Fibroblast of pulmonary artery (primary cell): ENCODE results near the gene SLC6A16.

Experiments
- DNase-seq: peaks from one replicate; pipeline ENCODE4 v3.0.0-alpha.2; 2010; ENCODE audit warnings: low read depth
- H3K4me3 ChIP-seq: replicated peaks from 2 replicates; pipeline ENCODE4 v1.5.1; 2011; ENCODE audit warnings: low read depth, mild to moderate bottlenecking, control low read depth, low read length, moderate library complexity
- CTCF ChIP-seq: IDR thresholded peaks from 2 replicates; pipeline ENCODE4 v1.5.1; 2011; ENCODE audit warnings: mild to moderate bottlenecking, control low read depth, low read length, inconsistent platforms; ENCODE audit errors: missing control alignments

SLC6A16 gene

GRCh38 chr19:49344505-49345423 lies 19.8 kb upstream of the SLC6A16 start:
- no peak overlapping the region for H3K4me3 ChIP-seq
- no peak for DNase-seq
- no peak for TF ChIP-seq CTCF

DNA sequence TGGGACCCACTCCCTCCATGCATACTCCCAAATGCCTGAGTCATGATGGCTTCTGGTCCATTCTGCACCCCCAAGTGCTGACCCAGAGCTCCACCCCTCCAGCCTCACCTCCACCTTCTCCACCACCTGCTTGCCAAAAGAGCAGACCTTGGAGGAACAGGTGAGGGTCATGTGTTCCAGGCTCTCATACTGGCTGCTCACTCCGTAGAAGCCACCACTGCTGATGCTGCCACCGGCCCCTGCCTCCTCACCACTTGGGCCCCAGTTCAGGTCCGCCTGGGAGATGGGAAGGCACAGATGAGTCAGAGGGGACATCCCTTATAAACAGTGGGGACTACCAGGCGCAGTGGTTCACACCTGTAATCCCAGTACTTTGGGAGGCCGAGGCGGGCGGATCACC lies 18.1 kb upstream of the SLC6A16 start:
- no peak for TF ChIP-seq CTCF
- no peak overlapping the region for H3K4me3 ChIP-seq
- no peak for DNase-seq

- DNase-seq = no peak
- no peak for TF ChIP-seq CTCF
Measured at GRCh38 chr19:49342291-49342721, 17.3 kb upstream of the SLC6A16 start.

DNA sequence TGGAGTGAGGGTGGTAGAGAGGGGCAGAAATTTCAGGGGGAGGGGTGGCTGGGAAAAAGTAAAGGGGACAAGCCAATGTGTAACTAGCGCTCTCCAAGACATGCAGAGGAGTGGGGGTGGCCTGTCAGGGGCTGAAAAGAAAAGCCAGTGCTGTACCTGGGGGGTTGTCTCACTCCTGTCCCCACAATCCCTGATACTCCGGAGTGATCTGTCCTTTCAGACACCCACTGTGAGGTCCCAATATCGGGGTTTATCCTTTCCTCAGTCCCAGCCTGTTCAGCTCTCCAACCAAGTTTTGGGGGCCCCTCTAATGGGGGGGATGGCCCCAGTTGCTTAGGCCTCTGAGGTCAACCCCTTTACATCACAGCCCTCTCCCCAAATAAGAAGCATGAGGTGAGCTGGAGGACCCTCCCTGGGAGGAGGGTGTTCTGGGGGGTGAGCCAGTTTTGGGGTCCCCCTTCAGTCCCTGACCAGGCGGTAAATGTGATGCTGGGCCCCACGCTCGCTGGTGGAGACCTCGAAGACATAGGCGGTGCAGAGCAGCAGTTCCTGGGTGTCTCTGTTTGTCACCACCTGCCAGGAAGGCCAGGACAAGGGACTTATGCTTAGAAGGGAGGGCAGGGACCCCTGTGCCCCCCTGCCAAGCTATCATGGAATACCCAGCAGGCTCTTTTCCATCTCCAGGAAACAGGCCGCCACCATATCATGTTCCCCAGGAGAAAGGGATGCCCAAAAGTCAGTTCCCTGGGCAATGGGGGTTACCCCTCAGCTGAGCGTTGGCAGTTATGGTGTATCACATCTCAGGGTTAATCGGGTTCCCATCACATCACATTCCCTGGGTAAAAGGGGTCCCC lies 16.1 kb upstream of the SLC6A16 start:
- DNase-seq = no peak
- no peak for TF ChIP-seq CTCF
- H3K4me3 ChIP-seq = no peak overlapping the region

More at GRCh38 chr19:49342291-49342721, 17.3 kb upstream of the SLC6A16 start:
- no peak overlapping the region for H3K4me3 ChIP-seq

- no peak for TF ChIP-seq CTCF
- no peak overlapping the region for H3K4me3 ChIP-seq
- DNase-seq = no peak
Measured at GRCh38 chr19:49340069-49340864, 15.3 kb upstream of the SLC6A16 start.

DNA sequence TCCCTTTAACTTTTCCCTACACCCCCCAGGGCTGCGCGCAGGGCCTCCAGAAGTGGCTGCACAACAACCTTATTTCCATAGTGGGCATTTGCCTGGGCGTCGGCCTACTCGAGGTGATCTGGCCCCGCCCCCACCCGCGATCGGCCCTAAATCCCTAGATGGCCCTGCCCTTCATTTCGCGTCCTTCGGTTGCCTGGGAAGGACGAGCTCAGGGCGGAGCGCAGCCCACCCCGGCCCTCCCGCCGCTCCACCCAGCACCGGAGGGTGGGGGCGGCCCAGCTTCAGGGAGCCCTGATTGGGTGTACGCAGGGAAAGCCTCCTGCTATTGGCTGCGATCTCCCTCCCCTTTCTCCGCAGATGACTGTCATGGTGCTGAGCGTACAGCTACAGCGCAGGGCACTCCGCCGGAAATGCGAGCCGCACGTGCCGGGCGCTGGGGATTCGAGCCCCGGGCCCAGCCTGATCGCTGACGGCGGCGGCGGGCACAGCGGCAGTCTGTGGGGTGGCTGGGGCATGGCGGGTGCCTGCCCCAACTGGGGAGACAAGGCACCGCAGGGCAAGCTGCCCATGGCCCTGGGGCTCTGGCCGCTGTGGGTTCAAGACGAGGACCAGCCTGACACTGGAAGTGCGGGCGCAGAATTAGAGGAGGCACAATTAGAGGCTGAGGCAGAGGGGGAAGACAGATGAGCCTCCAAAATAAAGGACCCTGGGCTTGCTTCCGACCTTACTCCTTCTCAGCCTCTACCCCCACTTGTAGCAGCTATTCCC lies 14.5 kb upstream of the SLC6A16 start:
- DNase-seq = peak; percentile 85
- no peak for TF ChIP-seq CTCF
- H3K4me3 ChIP-seq = peak overlapping the region; percentile 13
